RWPE2 (cell line): ENCODE results near the gene VPS16.

Experiments used
- ATAC-seq: fragments of 200-7000 bp; cut with Tn5 transposase; 3 replicates; pipeline ENCODE4 v1.9.1; 2021; ENCODE audit warnings: low read depth
- DNase-seq: peaks from one replicate; pipeline ENCODE4 v3.0.0-alpha.2; 2020; ENCODE audit warnings: low spot score
- H3K27ac ChIP-seq: fragments of 450-650 bp; 2 replicates; pipeline ENCODE4 v1.5.1; 2017; ENCODE audit warnings: mild to moderate bottlenecking; ENCODE audit not compliant: poor library complexity, severe bottlenecking
- H3K27me3 ChIP-seq: fragments of 250-450 bp; sonication (Bioruptor Pico); 2 replicates; pipeline ENCODE4 v1.5.1; 2021; ENCODE audit warnings: mild to moderate bottlenecking, moderate library complexity; ENCODE audit not compliant: insufficient read depth, poor library complexity, severe bottlenecking
- H3K36me3 ChIP-seq: fragments of 250-450 bp; sonication (Bioruptor Pico); 2 replicates; pipeline ENCODE4 v1.5.1; 2020; ENCODE audit warnings: low read depth, mild to moderate bottlenecking, moderate library complexity
- H3K4me1 ChIP-seq: fragments of 250-450 bp; sonication (Bioruptor Pico); 2 replicates; pipeline ENCODE4 v1.5.1; 2021; ENCODE audit warnings: mild to moderate bottlenecking, moderate library complexity; ENCODE audit not compliant: insufficient read depth, poor library complexity, severe bottlenecking
- H3K4me3 ChIP-seq: fragments of 250-450 bp; sonication (Bioruptor Pico); 2 replicates; pipeline ENCODE4 v1.5.1; 2021; ENCODE audit warnings: mild to moderate bottlenecking, moderate library complexity; ENCODE audit not compliant: severe bottlenecking
- H3K9me3 ChIP-seq: fragments of 250-450 bp; sonication (Bioruptor Pico); 2 replicates; pipeline ENCODE4 v1.5.1; 2021; ENCODE audit warnings: mild to moderate bottlenecking, moderate library complexity; ENCODE audit not compliant: severe bottlenecking
- TF ChIP-seq, protein P1 (sequence below): fragments of 450-650 bp; IDR thresholded peaks from one replicate; pipeline ENCODE4 v1.5.1; 2017; ENCODE audit warnings: mild to moderate bottlenecking, moderate library complexity; ENCODE audit not compliant: poor library complexity, severe bottlenecking

Gene VPS16

DNA sequence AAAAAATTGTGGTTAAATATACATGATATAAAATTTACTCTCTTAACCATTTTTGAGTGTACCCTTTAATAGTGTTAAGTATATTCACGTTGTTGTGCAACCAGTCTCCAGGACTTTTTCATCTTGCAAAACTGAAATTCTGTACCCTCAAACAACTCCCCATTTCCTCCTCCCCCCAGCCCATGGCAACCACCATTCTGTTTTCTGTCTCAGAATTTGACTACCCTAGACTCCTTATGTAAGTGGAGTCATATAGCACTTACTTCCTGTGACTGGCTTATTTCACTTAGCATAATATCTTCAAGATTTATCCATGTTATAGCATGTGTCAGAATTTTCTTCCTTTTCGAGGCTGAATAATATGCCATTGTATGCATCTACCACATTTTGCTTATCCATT is 5.1 kb downstream of the VPS16 start:
- Histone ChIP-seq H3K4me3 (no peak overlapping the region), H3K27me3 (no peaks in the 10 kb centered on the region), H3K36me3 (no peaks in the 10 kb centered on the region), H3K27ac (no peak overlapping the region), H3K4me1 (no peaks in the 10 kb centered on the region), H3K9me3 (no peaks in the 10 kb centered on the region)
- ATAC-seq (no peak), DNase-seq (no peak)
- TF ChIP-seq, protein P1, sequence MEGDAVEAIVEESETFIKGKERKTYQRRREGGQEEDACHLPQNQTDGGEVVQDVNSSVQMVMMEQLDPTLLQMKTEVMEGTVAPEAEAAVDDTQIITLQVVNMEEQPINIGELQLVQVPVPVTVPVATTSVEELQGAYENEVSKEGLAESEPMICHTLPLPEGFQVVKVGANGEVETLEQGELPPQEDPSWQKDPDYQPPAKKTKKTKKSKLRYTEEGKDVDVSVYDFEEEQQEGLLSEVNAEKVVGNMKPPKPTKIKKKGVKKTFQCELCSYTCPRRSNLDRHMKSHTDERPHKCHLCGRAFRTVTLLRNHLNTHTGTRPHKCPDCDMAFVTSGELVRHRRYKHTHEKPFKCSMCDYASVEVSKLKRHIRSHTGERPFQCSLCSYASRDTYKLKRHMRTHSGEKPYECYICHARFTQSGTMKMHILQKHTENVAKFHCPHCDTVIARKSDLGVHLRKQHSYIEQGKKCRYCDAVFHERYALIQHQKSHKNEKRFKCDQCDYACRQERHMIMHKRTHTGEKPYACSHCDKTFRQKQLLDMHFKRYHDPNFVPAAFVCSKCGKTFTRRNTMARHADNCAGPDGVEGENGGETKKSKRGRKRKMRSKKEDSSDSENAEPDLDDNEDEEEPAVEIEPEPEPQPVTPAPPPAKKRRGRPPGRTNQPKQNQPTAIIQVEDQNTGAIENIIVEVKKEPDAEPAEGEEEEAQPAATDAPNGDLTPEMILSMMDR, result no peak

DNA sequence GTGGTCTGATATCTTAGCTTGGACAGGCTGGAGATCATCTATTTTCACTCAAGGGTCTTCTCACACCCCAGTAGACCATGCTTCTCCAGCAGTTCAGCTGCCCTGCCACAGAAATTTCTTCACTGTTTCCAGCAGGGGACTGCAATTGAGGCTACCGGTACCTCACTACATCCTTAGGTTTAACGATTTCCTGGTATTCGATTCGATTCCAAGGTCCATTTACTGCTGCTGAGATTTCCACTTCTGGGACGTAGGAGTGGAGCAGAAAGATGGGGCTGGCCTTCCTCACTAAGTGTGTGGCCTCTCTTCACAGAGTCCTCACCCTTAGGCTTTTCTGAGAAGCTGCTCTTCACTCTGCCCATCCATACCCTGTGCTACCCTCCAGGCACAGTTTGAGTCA is 6.2 kb downstream of the VPS16 start:
- TF ChIP-seq, protein P1, result no peak
- H3K9me3 ChIP-seq, result no peaks in the 10 kb centered on the region
- ATAC-seq, result no peak

DNA sequence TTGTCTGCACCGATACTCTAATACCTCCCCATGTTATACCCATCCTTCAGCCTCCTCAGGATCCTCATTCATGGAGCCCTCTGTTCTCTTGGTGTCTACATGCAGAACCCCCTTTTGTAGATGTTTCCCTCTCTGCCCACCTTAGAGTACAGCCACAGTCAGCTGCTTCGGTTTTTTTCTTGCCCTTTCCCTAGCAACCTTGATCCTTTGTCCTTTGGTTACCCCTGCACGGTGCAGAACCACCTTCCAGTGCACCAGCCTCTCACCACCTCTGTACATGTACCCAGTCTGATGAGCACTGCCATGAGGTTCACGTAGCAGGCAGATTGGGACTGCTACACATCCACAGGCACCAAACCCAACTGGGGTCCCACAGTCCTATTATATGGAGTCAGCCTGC is 7.3 kb downstream of the VPS16 start:
- TF ChIP-seq, protein P1, result no peak
- H3K27me3 ChIP-seq, result no peaks in the 10 kb centered on the region
- DNase-seq, result no peak
- no peak overlapping the region for H3K27ac ChIP-seq
- H3K36me3 ChIP-seq, result no peaks in the 10 kb centered on the region
- no peaks in the 10 kb centered on the region for H3K4me1 ChIP-seq
- H3K4me3 ChIP-seq, result no peak overlapping the region
- no peaks in the 10 kb centered on the region for H3K9me3 ChIP-seq
- ATAC-seq, result no peak

More for the DNA sequence above, 6.2 kb downstream of the VPS16 start:
- H3K27ac ChIP-seq, result no peak overlapping the region
- no peaks in the 10 kb centered on the region for H3K36me3 ChIP-seq
- no peak for DNase-seq
- no peaks in the 10 kb centered on the region for H3K4me1 ChIP-seq
- no peak overlapping the region for H3K4me3 ChIP-seq
- H3K27me3 ChIP-seq, result no peaks in the 10 kb centered on the region

DNA sequence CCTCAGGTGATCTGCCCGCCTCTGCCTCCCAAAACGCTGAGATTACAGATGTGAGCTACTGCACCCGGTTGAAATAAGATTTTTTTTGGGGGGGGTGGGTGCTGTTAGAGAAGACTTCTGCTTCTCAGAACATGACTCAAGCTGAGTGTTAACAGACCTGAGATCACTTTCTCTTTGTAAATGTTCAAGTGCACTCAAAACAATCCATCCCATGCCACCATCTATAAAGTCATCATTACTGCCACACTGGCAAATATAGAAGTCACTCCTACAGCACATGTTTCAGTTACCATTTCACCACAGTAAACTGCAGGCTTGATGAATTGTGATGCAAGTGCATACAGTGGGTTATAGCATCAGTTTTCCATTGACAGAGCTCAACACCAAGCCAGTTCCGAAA is 9.0 kb downstream of the VPS16 start:
- H3K27ac ChIP-seq, result no peak overlapping the region

DNA sequence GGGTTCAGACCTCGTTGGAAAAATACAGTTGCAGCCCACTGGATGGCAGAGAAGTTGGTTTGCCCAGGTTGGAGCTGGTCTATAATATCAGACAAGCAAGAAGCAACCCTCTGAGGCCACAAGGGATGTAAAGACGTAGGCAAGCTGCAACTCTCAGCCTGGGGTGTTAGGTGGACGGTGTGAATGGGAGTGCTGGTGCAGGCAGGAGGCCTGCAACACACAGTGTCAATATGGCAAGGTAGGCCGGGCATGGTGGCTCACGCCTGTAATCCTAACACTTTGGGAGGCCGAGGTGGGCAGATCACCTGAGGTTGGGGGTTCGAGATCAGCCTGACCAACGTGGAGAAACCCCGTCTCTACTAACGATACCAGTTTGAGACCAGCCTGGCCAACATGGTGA is 10.5 kb downstream of the VPS16 start:
- TF ChIP-seq, protein P1, result no peak
- Histone ChIP-seq H3K9me3 (no peaks in the 10 kb centered on the region), H3K4me3 (no peak overlapping the region), H3K4me1 (no peaks in the 10 kb centered on the region), H3K36me3 (no peaks in the 10 kb centered on the region), H3K27ac (no peak overlapping the region), H3K27me3 (no peaks in the 10 kb centered on the region)
- ATAC-seq (no peak), DNase-seq (no peak)

More for the DNA sequence above, 9.0 kb downstream of the VPS16 start:
- no peak for ATAC-seq
- TF ChIP-seq, protein P1, result no peak
- Histone ChIP-seq H3K27me3 (no peaks in the 10 kb centered on the region), H3K4me3 (no peak overlapping the region), H3K4me1 (no peaks in the 10 kb centered on the region), H3K9me3 (no peaks in the 10 kb centered on the region), H3K36me3 (no peaks in the 10 kb centered on the region)
- DNase-seq, result no peak
